ENCODE results near the gene NPBWR2.

The NPBWR2 gene

GRCh38 chr20:64055893-64056638 lies 51.3 kb downstream of the NPBWR2 start:
- no peaks in the 10 kb centered on the region for H3K36me3 ChIP-seq (ENCODE audit: control insufficient read depth, insufficient read depth, low read length)
- H3K27ac ChIP-seq (ENCODE audit: insufficient read depth, low read depth, low read length, poor library complexity, severe bottlenecking): no peak overlapping the region
- H3K27me3 ChIP-seq (ENCODE audit: control insufficient read depth, insufficient read depth, low read length, poor library complexity, severe bottlenecking): peaks cover 14% of the 10 kb centered on the region
- 82 to 84% methylated on average over 22 of the region's 22 CpGs for WGBS, 2 experiments
- no peaks in the 10 kb centered on the region for H3K9me3 ChIP-seq (ENCODE audit: control insufficient read depth, low read length)
- no peak overlapping the region for H3K4me3 ChIP-seq (ENCODE audit: insufficient read depth, low read depth, low read length)
- peaks cover 10% of the 10 kb centered on the region for H3K4me1 ChIP-seq (ENCODE audit: control insufficient read depth, insufficient read depth, low read length)

DNA sequence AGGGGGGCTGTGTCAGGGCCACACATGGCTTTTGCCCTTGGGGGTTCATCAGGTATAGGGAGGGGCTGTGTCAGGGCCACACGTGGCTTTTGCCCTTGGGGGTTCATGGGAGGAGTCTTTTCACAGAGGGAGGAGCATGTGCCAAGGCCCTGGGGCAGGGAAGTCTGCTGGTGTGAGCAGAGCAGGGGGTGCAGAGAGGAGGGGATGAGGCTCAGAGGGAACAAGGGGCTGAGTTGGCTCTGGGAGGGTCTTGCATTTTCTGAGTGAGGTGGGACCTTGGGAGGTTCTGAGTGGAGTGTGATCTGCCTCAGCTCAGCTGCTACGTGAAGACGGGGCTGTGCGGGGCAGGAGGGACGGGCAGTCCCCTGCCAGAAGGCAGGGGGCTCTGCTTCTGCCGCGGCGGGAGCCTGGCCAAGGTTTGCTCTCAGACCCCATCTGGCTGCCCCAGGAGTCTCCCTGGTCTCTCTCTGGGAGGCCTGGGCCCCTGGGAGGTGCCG lies 51.9 kb downstream of the NPBWR2 start:
- 86 to 87% methylated on average over 9 of the region's 9 CpGs for WGBS, 2 experiments
- no peaks in the 10 kb centered on the region for H3K9me3 ChIP-seq (ENCODE audit: control insufficient read depth, low read length)
- no peak overlapping the region for H3K4me3 ChIP-seq (ENCODE audit: insufficient read depth, low read depth, low read length)
- H3K27ac ChIP-seq (ENCODE audit: insufficient read depth, low read depth, low read length, poor library complexity, severe bottlenecking): no peak overlapping the region
- peaks cover 10% of the 10 kb centered on the region for H3K4me1 ChIP-seq (ENCODE audit: control insufficient read depth, insufficient read depth, low read length)
- H3K27me3 ChIP-seq (ENCODE audit: control insufficient read depth, insufficient read depth, low read length, poor library complexity, severe bottlenecking): peaks cover 20% of the 10 kb centered on the region
- no peaks in the 10 kb centered on the region for H3K36me3 ChIP-seq (ENCODE audit: control insufficient read depth, insufficient read depth, low read length)

DNA sequence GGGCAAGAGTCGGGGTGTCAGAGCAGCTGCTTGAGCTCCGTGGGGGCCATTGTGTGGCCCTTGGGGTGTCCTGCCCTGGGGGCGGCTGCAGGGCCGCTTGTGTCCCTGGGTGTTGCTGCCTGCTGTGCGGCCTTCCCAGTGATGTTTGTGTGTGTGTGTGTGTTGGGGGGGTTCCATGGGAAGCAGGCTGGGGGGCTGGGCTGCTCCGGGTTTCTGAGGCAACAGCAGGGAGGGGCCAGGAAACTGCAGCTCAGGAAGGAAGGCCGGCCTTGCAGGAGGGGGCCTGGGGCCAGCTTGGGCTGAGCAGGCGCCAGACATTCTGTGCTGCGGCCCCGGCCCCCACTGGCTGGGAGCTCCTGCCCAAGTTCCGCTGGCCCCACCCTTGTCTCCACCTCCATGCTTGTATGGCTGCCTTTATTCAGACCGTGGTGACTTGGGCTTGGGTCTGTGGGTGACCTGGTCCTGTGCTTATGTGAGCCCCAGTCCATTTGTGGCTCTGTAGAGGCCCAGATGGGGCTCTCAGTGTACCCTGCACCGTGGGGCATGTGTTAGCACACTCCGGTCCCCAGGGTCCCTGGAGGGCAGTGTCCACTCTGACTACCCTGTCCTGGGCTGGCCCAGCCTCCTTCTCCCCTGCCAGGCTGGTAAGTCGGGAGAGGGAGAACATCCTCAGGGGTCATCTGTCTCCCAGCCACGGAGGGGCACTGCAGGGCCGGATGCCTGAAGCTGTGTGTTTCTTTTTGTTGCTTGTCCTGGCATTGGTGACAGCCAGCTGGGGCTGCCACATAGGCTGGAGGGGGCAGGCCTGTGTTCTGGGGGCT lies 53.3 kb downstream of the NPBWR2 start:
- no peaks in the 10 kb centered on the region for H3K36me3 ChIP-seq (ENCODE audit: control insufficient read depth, insufficient read depth, low read length)
- H3K4me3 ChIP-seq (ENCODE audit: insufficient read depth, low read depth, low read length): no peak overlapping the region
- 53 to 57% methylated on average over 17 of the region's 17 CpGs for WGBS, 2 experiments
- peaks cover 13% of the 10 kb centered on the region for H3K4me1 ChIP-seq (ENCODE audit: control insufficient read depth, insufficient read depth, low read length)
- peaks cover 34% of the 10 kb centered on the region for H3K27me3 ChIP-seq (ENCODE audit: control insufficient read depth, insufficient read depth, low read length, poor library complexity, severe bottlenecking)
- no peak overlapping the region for H3K27ac ChIP-seq (ENCODE audit: insufficient read depth, low read depth, low read length, poor library complexity, severe bottlenecking)
- H3K9me3 ChIP-seq (ENCODE audit: control insufficient read depth, low read length): no peaks in the 10 kb centered on the region
